IMR-90 (cell line): ENCODE results near the gene NCAM1. TPM values are rescaled to one million over a fixed set of nuclear protein-coding genes. Genes with fewer than 3 reads are reported as not detected.

Experiments used
- ATAC-seq: fragments of 200-7000 bp; cut with Tn5 transposase; 2 replicates; pipeline ENCODE4 v1.9.1; 2020; ENCODE audit warnings: low read depth, mild to moderate bottlenecking, moderate library complexity
- BruUV-seq: library from RNA; stranded (reverse); fragments of 400-500 nt; replicated peaks from 2 replicates; lab custom pipeline; 2021; lab: Mats Ljungman, UMichigan
- CTCF ChIA-PET: fragments of 300-600 bp; formaldehyde crosslinking; extraction: SDS; loops from one replicate; lab custom pipeline; 2021; ENCODE audit warnings: antibody characterized with exemption; lab: Yijun Ruan, JAX
- POLR2A ChIA-PET: fragments of 300-600 bp; sonication (Branson Sonifier 250); formaldehyde crosslinking; loops from one replicate; lab custom pipeline; 2022; ENCODE audit warnings: antibody characterized with exemption; ENCODE audit not compliant: unreplicated experiment; lab: Charles Lee
- DNase-seq: peaks from one replicate; pipeline ENCODE4 v3.0.0; 2013
- H2AFZ ChIP-seq: replicated peaks from 2 replicates; pipeline ENCODE3; 2013; ENCODE audit warnings: low read length, mild to moderate bottlenecking; ENCODE audit not compliant: poor library complexity
- H2AK5ac ChIP-seq: 2 replicates; pipeline ENCODE4 v1.6.1; 2013; ENCODE audit warnings: low read depth, low read length, inconsistent platforms
- H2AK9ac ChIP-seq: replicated peaks from 2 replicates; pipeline ENCODE3; 2013; ENCODE audit warnings: mild to moderate bottlenecking, low read depth, low read length, moderate library complexity; ENCODE audit not compliant: poor library complexity
- H2BK120ac ChIP-seq: 2 replicates; pipeline ENCODE4 v1.6.1; 2013; ENCODE audit warnings: low read depth, low read length, inconsistent platforms
- H2BK15ac ChIP-seq: 3 replicates; pipeline ENCODE4 v1.6.1; 2013; ENCODE audit warnings: low read depth, low read length, inconsistent platforms
- H2BK20ac ChIP-seq: 2 replicates; pipeline ENCODE4 v1.6.1; 2013; ENCODE audit warnings: low read depth, mild to moderate bottlenecking, inconsistent platforms, low read length, moderate library complexity
- H2BK5ac ChIP-seq: 2 replicates; pipeline ENCODE4 v1.6.1; 2013; ENCODE audit warnings: mild to moderate bottlenecking, low read depth, low read length, inconsistent platforms; ENCODE audit not compliant: poor library complexity, severe bottlenecking
- H3K14ac ChIP-seq: replicated peaks from 2 replicates; pipeline ENCODE4 v1.6.1; 2013; ENCODE audit warnings: low read depth, low read length, inconsistent platforms
- H3K18ac ChIP-seq: 2 replicates; pipeline ENCODE4 v1.6.1; 2013; ENCODE audit warnings: low read depth, low read length, control low read depth
- H3K23ac ChIP-seq: 2 replicates; pipeline ENCODE4 v1.6.1; 2013; ENCODE audit warnings: low read depth, low read length, inconsistent platforms
- H3K27ac ChIP-seq: 2 replicates; pipeline ENCODE4 v1.5.1; 2013; ENCODE audit warnings: mild to moderate bottlenecking, control low read depth, low read length; ENCODE audit not compliant: insufficient read depth
- H3K27me3 ChIP-seq: 2 replicates; pipeline ENCODE4 v1.6.1; 2013; ENCODE audit warnings: low read length; ENCODE audit not compliant: control insufficient read depth, insufficient read depth
- H3K36me3 ChIP-seq: 2 replicates; pipeline ENCODE4 v1.6.1; 2013; ENCODE audit warnings: low read length, mixed read lengths; ENCODE audit not compliant: control insufficient read depth, insufficient read depth
- H3K4ac ChIP-seq: 2 replicates; pipeline ENCODE4 v1.6.1; 2013; ENCODE audit warnings: low read depth, low read length, inconsistent platforms
- H3K4me1 ChIP-seq: 2 replicates; pipeline ENCODE4 v1.6.1; 2013; ENCODE audit warnings: low read length, mixed read lengths; ENCODE audit not compliant: control insufficient read depth, insufficient read depth
- H3K4me2 ChIP-seq: 2 replicates; pipeline ENCODE4 v1.6.1; 2013; ENCODE audit warnings: low read depth, mild to moderate bottlenecking, control low read depth, low read length, moderate library complexity
- H3K4me3 ChIP-seq: 2 replicates; pipeline ENCODE4 v1.5.1; 2013; ENCODE audit warnings: low read depth, mild to moderate bottlenecking, control low read depth, low read length, moderate library complexity; ENCODE audit not compliant: insufficient read depth
- H3K56ac ChIP-seq: 2 replicates; pipeline ENCODE4 v1.6.1; 2013; ENCODE audit warnings: low read length, inconsistent platforms; ENCODE audit not compliant: insufficient read depth; ENCODE audit errors: extremely low read depth
- H3K79me1 ChIP-seq, 2 experiments: 2 replicates each; pipeline ENCODE4 v1.6.1; 2013; ENCODE audit warnings: low read length in 2 of 2, inconsistent platforms in 1 of 2, low read depth in 1 of 2
- H3K9ac ChIP-seq: 2 replicates; pipeline ENCODE4 v1.6.1; 2013; ENCODE audit warnings: low read depth, low read length, control low read depth
- H3K9me1 ChIP-seq: 2 replicates; pipeline ENCODE4 v1.6.1; 2013; ENCODE audit warnings: low read length, inconsistent platforms; ENCODE audit not compliant: insufficient read depth
- H3K9me3 ChIP-seq: 2 replicates; pipeline ENCODE4 v1.6.1; 2013; ENCODE audit warnings: low read length; ENCODE audit not compliant: control insufficient read depth, insufficient read depth
- H4K20me1 ChIP-seq: 2 replicates; pipeline ENCODE4 v1.6.1; 2013; ENCODE audit warnings: low read length, inconsistent platforms; ENCODE audit not compliant: insufficient read depth
- H4K5ac ChIP-seq: 2 replicates; pipeline ENCODE4 v1.6.1; 2013; ENCODE audit warnings: mild to moderate bottlenecking, low read depth, low read length, control low read depth
- H4K8ac ChIP-seq, 2 experiments: 2 replicates each; pipeline ENCODE4 v1.6.1; 2013; ENCODE audit warnings: low read depth in 2 of 2, low read length in 2 of 2, control low read depth in 1 of 2, inconsistent platforms in 1 of 2
- H4K91ac ChIP-seq: 2 replicates; pipeline ENCODE4 v1.6.1; 2013; ENCODE audit warnings: low read depth, low read length, inconsistent platforms; ENCODE audit not compliant: insufficient read depth
- BHLHE40 ChIP-seq: fragments of 150-350 bp; IDR thresholded peaks from 2 replicates; pipeline ENCODE4 v1.6.1; 2016; ENCODE audit warnings: mild to moderate bottlenecking, low read depth, low read length
- CEBPB ChIP-seq: IDR thresholded peaks from 2 replicates; pipeline ENCODE4 v1.6.1; 2012; ENCODE audit warnings: low read depth, low read length, improper control_type of control experiment
- CTCF ChIP-seq: conservative IDR thresholded peaks from 2 replicates; pipeline ENCODE4 v1.5.1; 2012; ENCODE audit warnings: mild to moderate bottlenecking, low read depth, low read length, improper control_type of control experiment
- ELK1 ChIP-seq: fragments of 150-350 bp; IDR thresholded peaks from 2 replicates; pipeline ENCODE4 v1.6.1; 2016; ENCODE audit warnings: low read depth, mild to moderate bottlenecking, low read length, moderate library complexity, borderline replicate concordance
- FOS ChIP-seq: fragments of 150-350 bp; IDR thresholded peaks from 2 replicates; pipeline ENCODE4 v1.6.1; 2016; ENCODE audit warnings: low read depth, low read length
- MAFK ChIP-seq: IDR thresholded peaks from 2 replicates; pipeline ENCODE4 v1.6.1; 2012; ENCODE audit warnings: low read depth, low read length, improper control_type of control experiment
- MAZ ChIP-seq: IDR thresholded peaks from 2 replicates; pipeline ENCODE4 v1.6.1; 2012; ENCODE audit warnings: low read depth, mild to moderate bottlenecking, low read length, improper control_type of control experiment, moderate library complexity, borderline replicate concordance
- MXI1 ChIP-seq: IDR thresholded peaks from 2 replicates; pipeline ENCODE4 v1.6.1; 2012; ENCODE audit warnings: low read depth, mild to moderate bottlenecking, low read length, moderate library complexity, borderline replicate concordance
- RAD21 ChIP-seq: IDR thresholded peaks from 2 replicates; pipeline ENCODE4 v1.6.1; 2012; ENCODE audit warnings: low read length, improper control_type of control experiment
- WGBS, 2 experiments: methylation state at CpG; one replicate each; pipeline versions ENCODE4 v1.1.5 to v1.1.7; 2013; ENCODE audit warnings: missing lambda C conversion rate in 2 of 2; ENCODE audit not compliant: insufficient read length in 1 of 2; ENCODE audit errors: extremely low coverage in 2 of 2; 5-methylcytosine and 5-hydroxymethylcytosine counted together
- dilution Hi-C: fragments of 300-500 bp; cut with HindIII; formaldehyde crosslinking; loops from one replicate; pipeline ENCODE4 v1.14.3; 2018; ENCODE audit warnings: low sequenced_read_pairs; ENCODE audit not compliant: unreplicated experiment
- in situ Hi-C: fragments of 300-500 bp; cut with MboI; formaldehyde crosslinking; loops from 3 replicates; pipeline ENCODE4 v1.14.3; 2019; ENCODE audit warnings: low sequenced_read_pairs, inconsistent platforms, mixed read lengths
- intact Hi-C: fragments of 100-400 bp; cut with micrococcal nuclease; formaldehyde crosslinking; loops from 2 replicates; pipeline ENCODE4 v1.10.0; 2022
- polyA plus RNA-seq, 3 experiments: library from polyadenylated mRNA; depleted of rRNA; stranded (reverse); fragments of >200 nt; gene quantifications; 2 replicates each; pipeline ENCODE4 v1.2.3, GENCODE V29; 2012; ENCODE audit warnings: low replicate concordance in 1 of 3
- total RNA-seq: library from RNA; depleted of rRNA; stranded (reverse); fragments of >200 nt; gene quantifications from 2 replicates; pipeline ENCODE4 v1.2.3, GENCODE V29; 2012

NCAM1 gene
- total and polyA plus RNA-seq, 2 of the 4 experiments (the other 2 are of a cell fraction) = 0.09 to 0.18 TPM

GRCh38 chr11:113260541-113260940, 299.3 kb downstream of the NCAM1 start:
- TF ChIP-seq MAZ (no peak), RAD21 (no peak), FOS (no peak), CTCF (no peak), ELK1 (no peak), CEBPB (no peak), MXI1 (no peak), MAFK (no peak), BHLHE40 (no peak)
- ChIA-PET POLR2A (no interaction called here), CTCF (no interaction called here)
- no peak overlapping the region for H3K23ac ChIP-seq
- 33% methylated on average over 1 of the region's 1 CpG; no CpG with 5 or more reads in 1 of the 2 experiments for WGBS, 2 experiments
- H3K4me2 ChIP-seq = no peak overlapping the region
- in situ Hi-C loops (no loop called here), dilution Hi-C loops (no loop called here), intact Hi-C loops (no loop called here)
- H2BK15ac ChIP-seq = no peak overlapping the region
- no peak overlapping the region for H3K4ac ChIP-seq
- H2BK20ac ChIP-seq = no peak overlapping the region
- no peak overlapping the region for H3K56ac ChIP-seq
- H4K91ac ChIP-seq = no peak overlapping the region
- H3K4me3 ChIP-seq = no peak overlapping the region
- no peak overlapping the region for H3K18ac ChIP-seq
- no peak overlapping the region for H3K14ac ChIP-seq
- H3K4me1 ChIP-seq = no peaks in the 10 kb centered on the region
- H4K20me1 ChIP-seq = no peaks in the 10 kb centered on the region
- no peaks in the 10 kb centered on the region for H3K79me1 ChIP-seq
- H3K9me1 ChIP-seq = no peaks in the 10 kb centered on the region
- H3K36me3 ChIP-seq = no peaks in the 10 kb centered on the region
- H2BK5ac ChIP-seq = no peak overlapping the region
- no peak overlapping the region for H4K8ac ChIP-seq
- H3K9me3 ChIP-seq = no peaks in the 10 kb centered on the region
- DNase-seq (no peak), ATAC-seq (no peak)
- no peak overlapping the region for H3K27ac ChIP-seq
- no TSS peak for BruUV-seq
- no peak overlapping the region for H2AFZ ChIP-seq
- no peak overlapping the region for H2AK9ac ChIP-seq
- H3K9ac ChIP-seq = no peak overlapping the region
- no peak overlapping the region for H2BK120ac ChIP-seq
- H4K5ac ChIP-seq = no peak overlapping the region
- no peak overlapping the region for H2AK5ac ChIP-seq
- no peaks in the 10 kb centered on the region for H3K27me3 ChIP-seq
